GM12891 (cell line): ENCODE results near the gene STAT5A.

Source experiments
- DNase-seq: peaks from one replicate; pipeline ENCODE4 v3.0.0; 2011; ENCODE audit warnings: low spot score; ENCODE audit not compliant: insufficient read length
- FAIRE-seq: peaks from 2 replicates; lab custom pipeline; 2011; peaks lifted over from hg19 to GRCh38; lab: Jason Lieb, UNC
- PAX5 ChIP-seq: IDR thresholded peaks from 2 replicates; pipeline ENCODE4 v1.6.1; 2011; ENCODE audit warnings: low read length, moderate library complexity, mild to moderate bottlenecking; ENCODE audit not compliant: insufficient read depth, severe bottlenecking
- POLR2A ChIP-seq: IDR thresholded peaks from 2 replicates; pipeline ENCODE4 v1.6.1; 2011; ENCODE audit warnings: low read depth, low read length, control low read depth
- POLR2AphosphoS5 ChIP-seq: IDR thresholded peaks from 2 replicates; pipeline ENCODE4 v1.6.1; 2011; ENCODE audit warnings: low read depth, low read length, control low read depth
- POU2F2 ChIP-seq: IDR thresholded peaks from 2 replicates; pipeline ENCODE4 v1.6.1; 2011; ENCODE audit warnings: low read depth, mild to moderate bottlenecking, control low read depth, low read length, moderate library complexity
- SPI1 ChIP-seq: IDR thresholded peaks from 2 replicates; pipeline ENCODE4 v1.6.1; 2011; ENCODE audit warnings: low read depth, low read length, control low read depth
- TAF1 ChIP-seq: IDR thresholded peaks from 2 replicates; pipeline ENCODE4 v1.6.1; 2011; ENCODE audit warnings: low read depth, low read length, control low read depth

The STAT5A gene

DNA sequence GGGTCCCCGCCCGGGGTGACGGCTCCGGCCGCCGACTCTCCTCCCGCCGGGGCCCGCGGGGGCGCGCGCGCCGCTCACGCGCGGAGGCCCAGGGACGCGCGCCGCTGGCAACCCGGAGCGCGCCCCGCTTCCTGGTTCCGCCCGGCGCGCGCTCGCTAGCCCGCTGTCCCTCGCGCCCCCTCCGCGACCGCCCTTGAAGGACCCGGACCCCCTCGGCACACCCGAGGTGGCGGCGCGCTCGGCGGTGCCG lies 12.0 kb upstream of the STAT5A start, which contains the start of gene STAT5B:
STAT5B (minus strand) TSS at position 33 of the 250 bp plus-strand sequence. CDS start 44,264 bp downstream, outside the sequence.
- FAIRE-seq, result peak; percentile 91
- TF ChIP-seq SPI1 (no peak), POU2F2 (no peak), POLR2A (no peak), TAF1 (peak; percentile 16; the same call in 1 of the 2 replicates), PAX5 (peak; percentile 41), POLR2AphosphoS5 (no peak)
- peak; percentile 88 for DNase-seq

DNA sequence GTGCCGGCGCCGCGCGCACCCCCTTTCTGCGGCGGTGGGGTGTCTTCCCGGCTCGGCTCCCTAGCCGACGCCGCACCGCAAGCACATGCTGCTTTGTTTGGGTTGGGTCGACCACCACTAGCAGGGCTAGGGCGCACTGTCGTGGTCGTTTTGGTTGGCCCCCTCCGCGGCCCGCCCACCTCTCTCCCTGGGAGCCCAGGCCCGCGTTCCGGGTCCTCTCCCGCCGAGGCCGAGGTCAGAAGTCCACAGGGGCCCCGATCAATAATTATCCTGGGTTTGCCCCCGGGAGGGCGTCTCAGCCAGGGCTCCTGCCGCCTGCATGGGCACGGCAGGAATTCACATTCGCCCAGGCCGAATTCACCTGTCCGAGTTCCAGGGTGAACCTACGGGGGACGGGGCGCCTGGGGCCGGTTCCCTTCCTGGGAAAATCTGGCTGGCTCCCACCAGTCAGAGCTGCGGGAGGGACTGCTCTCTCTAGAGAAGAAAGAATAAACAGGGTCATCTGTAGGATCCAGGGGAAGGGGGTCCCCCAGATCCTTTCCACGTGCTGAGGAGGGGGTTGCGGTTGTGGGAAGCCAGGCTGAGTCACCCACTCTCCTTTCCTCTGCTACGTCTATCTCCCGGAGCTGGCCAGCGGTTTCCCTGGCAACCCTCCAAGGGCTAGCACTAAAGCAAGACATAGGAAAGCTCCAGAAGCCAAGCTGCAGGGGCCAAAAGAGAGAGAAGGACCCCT lies 11.5 kb upstream of the STAT5A start:
- DNase-seq (no peak), FAIRE-seq (no peak)
- TF ChIP-seq TAF1 (no peak), POLR2A (0 out of 2 replicates have a peak, but pooled peaks have one; percentile 32)

DNA sequence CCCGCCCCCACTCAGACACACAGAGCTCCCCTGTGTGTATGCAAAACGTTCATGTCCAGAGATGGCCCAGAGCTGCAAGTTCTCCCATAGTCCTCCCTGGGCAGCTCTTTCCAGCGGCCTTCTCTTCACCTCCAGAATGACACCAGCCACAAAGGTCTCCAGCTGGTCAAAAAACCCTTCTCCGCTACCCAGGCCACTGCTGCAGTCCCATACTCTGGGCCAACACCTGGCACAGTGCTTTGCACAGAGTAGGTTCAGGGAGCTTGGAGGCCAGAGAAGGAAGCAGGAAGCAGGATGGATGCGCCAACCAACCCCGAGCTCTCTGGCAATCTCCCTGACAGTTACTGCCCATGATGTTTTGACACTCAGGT lies 11.0 kb upstream of the STAT5A start:
- TF ChIP-seq PAX5, result no peak
- no peak for TF ChIP-seq POLR2A
- TF ChIP-seq SPI1, result no peak
- no peak for TF ChIP-seq POLR2AphosphoS5
- no peak for TF ChIP-seq TAF1
- TF ChIP-seq POU2F2, result no peak
- no peak for DNase-seq
- FAIRE-seq, result no peak

DNA sequence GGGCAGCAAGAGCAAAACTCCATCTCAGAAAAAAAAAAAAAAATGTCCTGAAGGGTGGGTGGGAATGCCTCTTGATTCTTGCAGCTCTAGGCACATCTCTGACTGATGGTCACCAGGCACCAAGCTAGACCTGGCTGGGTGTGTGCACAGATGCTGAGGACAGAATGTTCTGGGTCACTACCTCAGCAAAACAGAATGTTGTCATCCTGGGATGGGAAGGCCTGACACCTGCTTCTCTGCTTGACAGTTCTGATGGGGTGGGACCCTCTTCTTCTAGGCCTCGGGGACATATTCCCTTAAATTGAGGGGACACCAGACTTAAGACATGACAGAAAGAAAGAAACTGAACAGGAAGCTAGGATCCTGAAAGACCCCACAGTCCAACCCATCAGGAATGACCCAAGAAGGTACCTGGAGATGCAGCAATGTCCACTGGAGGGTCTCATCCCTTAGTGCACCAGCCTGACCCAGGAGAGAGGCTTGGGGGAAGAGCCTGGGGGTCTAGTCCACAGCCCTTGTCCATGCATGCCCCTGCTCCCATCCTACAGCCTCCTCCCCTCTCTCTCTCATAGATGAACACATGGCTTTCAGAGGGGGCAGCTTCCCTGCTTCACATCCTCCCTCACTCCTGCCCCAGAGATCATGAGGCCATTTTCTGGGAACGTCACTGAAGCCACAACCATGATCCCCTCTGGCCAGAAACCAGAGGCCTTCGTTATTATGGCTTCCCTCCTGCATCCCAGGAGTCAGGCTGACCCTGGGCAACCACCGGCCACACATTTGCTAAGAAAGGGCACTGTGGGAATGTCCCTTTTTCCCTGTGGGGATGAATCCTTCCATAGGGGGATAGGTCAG lies 8.3 kb upstream of the STAT5A start:
- DNase-seq, result no peak
- no peak for TF ChIP-seq TAF1
- TF ChIP-seq POU2F2, result no peak
- no peak for TF ChIP-seq POLR2A
- TF ChIP-seq SPI1, result no peak
- TF ChIP-seq POLR2AphosphoS5, result no peak
- TF ChIP-seq PAX5, result no peak
- FAIRE-seq, result no peak

DNA sequence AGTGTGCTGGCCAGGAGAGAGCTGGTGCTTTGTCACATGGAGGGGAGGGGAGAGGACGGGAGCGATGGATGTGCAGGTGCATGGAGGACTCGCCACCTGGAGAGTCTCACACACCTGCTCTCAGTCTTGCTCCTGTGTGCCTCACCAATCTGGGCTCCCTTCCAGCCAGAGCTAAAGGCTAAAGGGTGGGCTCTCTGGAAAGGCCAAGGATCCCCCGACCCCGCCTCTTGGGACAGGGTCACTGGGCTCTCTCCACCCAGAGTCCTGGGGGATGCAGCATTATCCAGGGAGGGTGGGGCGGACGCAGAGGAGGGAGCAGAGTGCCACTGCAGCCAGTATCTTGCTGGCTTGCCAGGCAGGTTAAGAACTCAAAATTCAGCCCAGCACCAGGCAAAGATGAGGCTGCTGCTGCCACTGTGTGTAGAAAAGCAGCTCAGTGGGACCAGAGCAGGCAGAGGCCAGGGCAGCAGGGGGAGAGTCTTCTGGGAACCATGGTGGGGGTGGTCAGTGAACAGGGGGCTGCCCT lies 6.7 kb upstream of the STAT5A start:
- FAIRE-seq (no peak), DNase-seq (no peak)
- TF ChIP-seq POLR2AphosphoS5 (no peak), POU2F2 (no peak), POLR2A (no peak), SPI1 (no peak), TAF1 (no peak), PAX5 (no peak)

DNA sequence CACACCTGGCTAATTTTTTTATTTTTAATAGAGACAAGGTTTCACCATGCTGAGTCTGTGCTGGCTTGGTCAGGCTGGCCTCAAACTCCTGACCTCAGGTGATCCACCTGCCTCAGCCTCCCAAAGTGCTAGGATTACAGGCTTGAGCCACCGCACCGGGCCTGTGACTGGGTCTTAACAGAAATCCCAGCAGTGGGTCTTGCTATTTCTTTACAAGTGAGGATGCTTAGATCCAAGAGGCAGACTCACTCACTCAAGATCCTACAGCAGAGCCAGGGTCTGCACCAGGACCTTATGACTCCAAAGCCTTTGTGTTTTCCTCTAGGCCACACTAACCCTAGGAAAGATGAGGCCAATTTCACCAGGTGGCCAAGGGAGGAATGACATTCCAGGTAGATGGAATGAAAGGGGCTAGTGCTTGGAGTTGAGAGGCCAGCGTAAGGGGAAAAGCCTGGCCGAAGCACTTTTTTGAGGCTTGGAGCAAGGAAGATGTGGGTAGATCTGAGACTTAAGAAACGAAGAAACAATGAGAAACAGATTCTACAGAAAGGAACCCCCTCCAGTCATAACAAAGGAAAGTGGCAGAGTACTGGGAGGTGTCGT lies 5.7 kb upstream of the STAT5A start:
- FAIRE-seq (no peak), DNase-seq (no peak)
- TF ChIP-seq SPI1 (no peak), PAX5 (no peak)

DNA sequence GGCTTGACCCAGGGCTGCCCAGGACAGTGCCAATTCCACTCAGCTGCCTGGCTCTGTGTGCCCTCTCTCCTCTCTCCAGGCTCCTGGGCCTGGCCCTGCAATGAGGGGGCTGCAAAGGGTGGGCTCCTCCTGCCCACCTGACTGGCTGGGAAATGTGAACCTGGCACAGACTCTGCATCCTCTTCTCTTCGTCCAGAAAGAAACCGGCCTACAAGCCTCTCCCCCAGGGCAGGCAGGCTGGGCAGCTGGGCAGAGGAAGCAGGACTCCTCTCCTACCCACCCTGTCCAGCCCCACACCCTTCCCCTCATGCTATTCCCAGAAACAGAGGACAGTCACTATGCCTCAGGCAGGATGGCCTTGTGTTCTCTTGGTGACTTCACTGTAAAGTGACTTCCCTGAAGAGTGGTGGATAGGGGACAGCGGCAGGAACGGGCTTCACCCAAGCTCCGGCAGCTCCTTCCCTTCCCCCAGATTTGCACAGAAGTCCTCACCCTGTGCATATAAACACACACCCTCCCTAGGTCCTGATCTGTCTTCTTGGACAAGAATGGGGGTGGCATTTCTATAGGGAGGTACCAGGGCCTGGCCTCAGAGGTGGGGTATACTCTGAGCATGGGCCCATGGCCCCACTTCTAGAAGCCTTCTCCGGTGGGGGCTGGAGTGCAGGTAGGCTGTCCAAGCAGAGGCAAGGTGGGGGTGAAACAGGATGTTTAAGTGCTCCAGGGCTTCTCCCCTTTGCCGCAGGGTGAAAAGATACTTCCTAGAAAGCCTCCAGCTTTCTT lies 4.9 kb upstream of the STAT5A start:
- no peak for DNase-seq
- no peak for TF ChIP-seq SPI1
- TF ChIP-seq TAF1, result no peak
- TF ChIP-seq POLR2AphosphoS5, result no peak
- TF ChIP-seq PAX5, result no peak
- TF ChIP-seq POU2F2, result no peak
- TF ChIP-seq POLR2A, result no peak
- no peak for FAIRE-seq

DNA sequence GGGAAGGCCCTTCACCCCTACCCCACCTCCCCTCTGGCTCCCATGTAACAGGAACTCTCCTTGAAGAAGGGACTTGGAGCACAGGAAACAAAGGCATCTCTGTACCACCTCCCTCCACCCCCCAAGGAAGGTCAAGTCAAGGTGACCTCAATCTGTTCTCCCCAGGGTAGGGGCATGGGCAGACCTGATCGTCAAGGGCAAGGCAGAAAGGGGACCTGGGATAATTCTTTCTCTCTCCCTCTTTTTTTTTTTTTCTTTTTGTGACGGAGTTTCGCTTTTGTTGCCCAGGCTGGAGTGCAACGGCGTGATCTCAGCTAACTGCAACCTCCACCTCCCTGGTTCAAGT lies 4.3 kb upstream of the STAT5A start:
- TF ChIP-seq PAX5, result no peak
- TF ChIP-seq POU2F2, result no peak
- TF ChIP-seq SPI1, result no peak
- TF ChIP-seq TAF1, result no peak
- no peak for TF ChIP-seq POLR2A
- no peak for TF ChIP-seq POLR2AphosphoS5
- FAIRE-seq (no peak), DNase-seq (no peak)

DNA sequence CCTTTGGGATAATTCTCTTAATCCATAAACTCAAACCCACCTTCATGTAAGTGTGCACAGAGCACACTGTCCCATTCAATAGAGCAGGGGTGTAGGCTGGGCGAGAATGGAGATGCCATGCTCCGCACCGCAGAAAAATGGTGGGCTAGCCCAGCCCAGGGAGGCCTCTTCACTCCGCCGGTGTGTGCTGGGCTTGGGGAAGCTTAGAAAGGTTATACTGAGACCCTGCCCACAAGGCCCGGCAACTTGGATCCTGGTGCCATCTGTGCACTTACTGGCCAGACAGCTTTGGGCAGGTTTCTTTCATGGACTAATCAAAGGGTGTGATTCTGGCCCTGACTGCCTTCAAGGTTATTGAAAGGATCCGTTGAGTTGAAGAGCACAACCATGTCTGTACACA lies 3.7 kb upstream of the STAT5A start:
- no peak for FAIRE-seq
- no peak for DNase-seq
- TF ChIP-seq PAX5, result no peak
- no peak for TF ChIP-seq TAF1
- TF ChIP-seq SPI1, result no peak
- TF ChIP-seq POU2F2, result no peak
- TF ChIP-seq POLR2A, result no peak
- TF ChIP-seq POLR2AphosphoS5, result no peak
